GM18517 (cell line): ENCODE data around the gene UBE3D.
"Not testable (repeated sequence)": the region's sequence is repeated elsewhere in the genome, so short reads cannot be mapped to it uniquely, and the experiment has no call there.

Experiments used
- ATAC-seq: cut with Tn5 transposase; IDR thresholded peaks from one replicate; pipeline ENCODE4 v1.9.1; 2021; ENCODE audit warnings: mild to moderate bottlenecking, moderate library complexity; ENCODE audit not compliant: unreplicated experiment

UBE3D gene

DNA sequence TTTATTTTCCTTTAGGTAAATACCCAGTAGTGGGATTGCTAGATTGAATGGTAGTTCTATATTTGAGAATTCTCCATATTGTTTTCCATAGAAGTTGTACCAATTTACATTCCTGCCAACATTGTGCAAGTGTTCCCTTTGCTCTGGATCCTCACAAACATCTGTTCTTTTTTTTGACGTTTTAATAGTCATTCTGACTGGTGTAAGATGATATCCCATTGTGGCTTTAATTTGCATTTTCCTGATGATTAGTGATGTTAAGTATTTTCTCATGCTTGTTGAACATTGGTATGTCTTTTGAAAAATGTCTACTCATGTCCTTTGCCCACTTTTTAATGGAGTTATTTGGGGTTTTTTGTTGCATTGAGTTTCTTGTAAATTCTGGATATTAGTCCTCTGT is 85.6 kb downstream of the UBE3D start:
- ATAC-seq = no peak

DNA sequence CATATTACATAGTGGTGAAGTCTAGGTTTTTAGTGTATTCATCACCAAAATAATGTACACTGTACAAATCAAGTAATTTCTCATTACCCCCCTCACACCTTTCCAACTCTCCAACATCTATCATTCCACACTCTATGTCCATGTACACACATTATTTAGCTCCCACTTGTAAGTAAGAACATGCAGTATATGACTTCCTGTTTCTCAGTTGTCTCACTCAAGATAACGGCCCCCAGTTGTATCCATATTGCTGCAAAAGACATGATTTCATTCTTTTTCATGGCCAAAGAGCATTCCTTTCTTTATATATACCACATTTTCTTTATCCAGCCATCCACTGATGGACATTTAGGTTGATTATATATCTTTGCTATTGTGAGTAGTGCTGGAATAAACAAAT is 86.0 kb downstream of the UBE3D start:
- no peak for ATAC-seq

DNA sequence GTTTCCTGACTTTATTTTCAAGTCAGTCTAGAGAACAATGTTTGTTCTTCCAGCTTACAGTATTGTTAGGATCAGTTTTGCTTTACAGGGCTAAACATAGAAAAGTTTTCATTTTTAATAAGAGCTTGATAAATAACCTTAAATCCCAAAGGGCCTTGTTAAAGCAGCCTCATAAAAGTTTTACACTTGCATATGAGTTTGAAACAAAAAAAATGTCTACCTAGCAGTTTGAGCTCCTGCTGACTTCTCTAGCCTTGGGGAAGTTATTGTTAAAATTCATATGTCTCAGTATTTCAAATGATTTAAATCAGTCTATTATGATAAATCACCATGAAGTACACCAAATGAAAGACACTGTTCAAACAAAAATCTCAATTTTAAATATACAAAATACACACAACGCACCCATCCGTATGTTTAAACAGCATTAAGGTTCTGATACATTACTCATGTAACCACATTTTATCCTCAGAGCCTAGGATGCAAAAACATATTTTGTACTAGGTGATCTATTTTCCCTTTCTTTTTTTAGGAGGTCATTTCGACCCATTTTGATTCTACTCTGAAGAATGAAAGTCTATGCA is 87.2 kb downstream of the UBE3D start:
- ATAC-seq = no peak

DNA sequence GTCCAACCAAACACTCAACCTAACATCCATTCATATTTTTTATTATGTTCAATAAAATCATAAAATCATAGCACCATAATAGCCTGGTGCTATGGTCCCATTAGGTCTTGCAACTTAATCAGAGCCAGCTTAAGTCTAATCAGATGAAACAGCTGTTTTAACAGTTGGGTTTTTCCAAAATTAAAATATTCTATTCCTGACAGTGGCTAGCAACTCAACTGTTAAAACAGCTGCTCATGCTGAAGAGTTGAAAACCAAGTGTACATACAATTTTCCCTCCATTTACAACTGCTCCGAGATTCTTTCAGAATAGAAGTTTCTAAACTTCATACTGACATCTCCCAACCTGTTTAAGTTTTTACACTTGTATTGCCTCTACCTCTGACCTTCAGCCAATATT is 89.5 kb downstream of the UBE3D start:
- ATAC-seq = no peak

DNA sequence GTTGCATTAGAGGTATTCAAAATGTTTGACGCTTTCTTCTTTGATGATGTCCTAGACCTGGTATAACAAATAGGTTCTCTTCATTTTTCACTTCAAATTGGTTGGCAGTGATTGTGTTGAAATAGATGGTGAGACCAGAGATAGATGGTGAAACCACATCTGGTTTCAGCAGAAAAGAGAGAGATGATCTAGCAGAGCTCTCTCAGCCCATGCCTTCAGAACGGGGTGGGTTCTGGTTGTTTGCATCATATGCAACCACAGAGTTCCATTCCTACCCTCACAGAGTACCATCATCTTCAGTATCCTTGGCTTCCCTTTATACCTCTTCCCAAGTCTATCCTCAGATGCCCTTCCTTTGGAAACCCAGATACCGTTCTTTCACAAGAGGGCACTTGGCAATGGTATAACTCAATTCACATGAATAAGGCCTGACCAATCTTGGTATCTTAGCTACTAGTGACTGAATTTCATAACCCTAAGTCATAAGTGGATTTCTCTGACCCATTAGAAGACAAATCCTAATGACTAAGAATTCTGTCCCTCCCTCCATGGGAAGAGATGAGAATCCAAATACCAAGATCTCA is 93.7 kb downstream of the UBE3D start:
- no peak for ATAC-seq

DNA sequence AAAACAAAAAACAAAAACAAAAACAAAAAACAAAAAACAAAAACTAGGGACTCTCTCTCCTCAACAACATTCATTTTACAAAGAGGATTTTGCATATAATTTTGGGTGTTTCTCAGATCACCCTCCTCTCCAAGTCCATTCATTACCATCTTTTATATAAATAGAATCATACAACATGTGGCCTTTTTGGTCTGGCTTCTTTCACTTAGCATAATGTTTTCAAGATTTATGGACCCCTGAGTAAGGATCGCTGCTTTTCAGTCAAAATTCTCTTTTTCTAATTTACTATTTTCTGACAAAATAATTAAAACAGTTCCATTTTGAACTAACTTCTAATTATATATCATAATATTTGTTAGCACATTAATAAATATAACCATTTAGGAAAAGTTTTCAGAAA is 94.8 kb downstream of the UBE3D start:
- no peak for ATAC-seq

DNA sequence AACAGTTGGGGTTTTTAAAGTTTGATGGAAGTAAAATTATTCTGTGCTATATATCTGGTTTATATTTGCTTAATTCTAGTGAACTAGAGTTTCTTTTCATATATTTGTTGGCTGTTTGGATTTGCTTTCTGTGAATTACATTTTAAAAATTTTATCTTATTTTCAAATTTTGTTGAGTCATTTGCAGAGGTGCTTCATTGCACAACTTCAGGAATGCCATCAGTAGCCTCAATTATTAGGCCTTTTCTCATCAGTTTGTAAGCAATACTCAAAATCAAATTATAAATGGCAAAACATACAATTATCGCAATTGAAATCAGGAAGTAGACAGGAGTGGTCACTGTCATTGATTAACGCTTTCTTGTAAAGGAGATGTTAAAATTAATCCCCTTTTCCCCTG is 96.9 kb downstream of the UBE3D start:
- ATAC-seq = no peak

DNA sequence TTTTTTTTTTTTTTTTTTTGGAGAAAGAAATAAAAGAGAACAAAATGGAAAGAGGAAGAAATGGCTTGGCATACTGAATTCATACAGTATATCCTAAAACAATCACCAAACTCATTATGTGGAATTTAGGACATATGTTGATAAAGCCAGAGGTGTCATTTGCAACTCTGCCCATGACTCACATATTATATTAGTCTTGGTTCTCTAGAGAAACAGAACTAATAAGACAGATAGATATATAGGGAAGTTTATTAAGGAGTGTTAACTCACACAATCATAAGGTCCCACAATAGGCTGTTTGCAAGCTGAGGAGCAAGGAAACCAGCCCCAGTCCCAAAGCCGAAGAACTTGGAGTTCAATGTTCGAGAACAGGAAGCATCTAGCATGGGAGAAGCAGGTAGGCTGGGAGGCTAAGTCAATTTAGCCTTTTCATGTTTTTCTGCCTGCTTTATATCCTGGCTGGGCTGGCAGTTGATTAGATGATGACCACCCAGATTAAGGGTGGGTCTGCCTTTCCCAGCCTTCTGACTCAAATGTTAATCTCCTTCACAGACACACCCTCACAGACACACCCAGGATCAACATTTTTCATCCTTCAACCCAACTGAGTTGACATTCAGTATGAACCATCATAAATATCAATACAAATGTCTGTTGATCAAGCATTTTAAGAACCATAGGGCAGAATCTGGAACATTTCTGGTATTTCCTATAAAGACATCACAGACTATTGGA is 102.3 kb downstream of the UBE3D start:
- no peak for ATAC-seq

DNA sequence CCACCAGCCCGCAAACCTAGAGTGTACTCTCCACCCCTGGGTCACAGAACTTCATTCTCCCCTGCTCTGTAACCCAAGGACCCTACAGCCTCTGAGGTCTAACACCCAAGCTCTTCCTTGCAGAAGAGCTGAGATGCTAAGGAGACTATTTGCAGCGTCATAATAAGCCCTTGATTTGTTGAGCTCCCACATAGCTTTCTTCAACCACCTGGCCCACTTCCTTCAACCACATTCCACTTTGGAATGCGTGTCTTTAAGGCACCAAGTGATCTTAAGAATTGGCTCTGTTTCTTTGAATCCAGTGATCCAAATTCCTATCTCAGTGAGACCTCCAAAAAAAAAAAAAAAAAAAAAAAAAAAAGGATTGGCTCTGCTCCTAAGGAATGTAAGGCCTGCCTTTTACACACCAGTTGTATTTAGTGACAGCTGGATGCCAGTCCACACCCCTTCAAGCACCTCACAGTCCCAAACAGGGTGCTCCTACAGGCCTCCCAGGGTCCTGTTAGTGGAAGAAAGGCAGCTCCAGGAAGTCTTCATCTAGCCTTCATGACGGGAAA is 106.2 kb downstream of the UBE3D start:
- no peak for ATAC-seq

DNA sequence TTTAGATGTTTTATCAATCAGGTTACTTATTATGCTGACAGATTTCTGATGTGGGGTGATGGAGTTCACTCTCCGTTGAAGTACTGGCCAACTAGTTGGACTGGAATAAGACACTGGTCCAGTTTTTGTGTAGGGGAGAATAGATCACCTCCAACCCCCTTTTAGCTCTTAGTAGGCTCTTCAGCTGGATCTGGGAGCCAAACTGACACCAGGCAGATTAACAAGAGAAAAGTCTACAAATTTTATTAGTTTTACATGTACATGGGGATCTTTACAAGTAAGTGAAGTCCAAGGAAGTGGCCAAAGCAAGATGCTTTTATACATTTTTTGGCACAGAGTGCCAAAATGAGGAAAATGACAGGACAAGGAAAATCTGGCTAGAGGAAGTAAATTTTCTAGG is 107.1 kb downstream of the UBE3D start:
- no peak for ATAC-seq

DNA sequence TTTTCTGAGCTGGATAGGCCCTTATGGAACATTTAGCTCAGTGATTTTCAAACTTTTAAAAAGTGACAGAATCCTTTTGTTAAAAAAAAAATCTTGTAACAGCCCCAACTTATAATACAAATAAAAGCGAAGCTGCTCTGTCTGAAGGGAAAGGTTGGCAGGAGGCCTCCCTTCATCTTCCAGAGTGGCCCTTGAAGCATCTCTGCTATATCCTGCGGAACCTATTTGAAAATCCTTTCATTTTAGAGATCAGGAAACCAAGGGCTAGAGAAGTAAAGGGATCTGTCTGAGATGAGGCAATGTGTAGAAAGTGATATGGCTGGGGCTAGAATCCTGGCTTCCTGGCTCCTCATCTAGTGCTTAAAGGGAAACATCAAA is 107.8 kb downstream of the UBE3D start:
- ATAC-seq = no peak

DNA sequence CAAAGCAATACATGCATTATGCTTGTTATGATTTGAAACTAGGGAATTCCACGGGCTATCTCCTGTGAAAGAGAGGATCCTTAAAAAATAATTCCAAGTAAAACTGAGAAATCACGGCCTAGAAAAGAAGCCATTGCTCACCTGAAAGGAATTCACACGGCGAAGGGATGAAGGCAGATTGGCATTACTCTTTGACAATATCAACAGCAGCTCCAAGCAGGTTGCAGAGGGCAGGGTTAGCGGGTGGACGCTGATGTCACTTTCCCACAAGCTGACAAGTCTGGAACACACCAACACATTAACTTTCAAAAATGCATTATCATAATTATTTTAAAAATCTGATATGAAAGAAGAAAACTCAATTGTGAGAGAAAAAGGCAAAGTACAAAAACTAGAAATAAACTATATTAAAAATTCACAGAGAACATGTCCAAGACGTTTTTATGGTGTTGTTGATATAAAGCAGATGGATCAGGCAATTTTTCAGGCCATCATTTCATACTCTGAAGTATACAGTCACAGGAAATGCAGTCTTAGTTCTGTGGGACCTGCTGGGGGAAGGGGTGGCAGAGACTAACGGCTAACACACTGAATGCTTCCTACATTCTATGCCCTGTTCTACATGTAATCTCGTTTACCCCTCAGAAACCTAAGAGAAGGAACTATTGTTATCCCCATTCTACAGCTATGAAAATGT is 108.3 kb downstream of the UBE3D start:
- ATAC-seq = no peak

DNA sequence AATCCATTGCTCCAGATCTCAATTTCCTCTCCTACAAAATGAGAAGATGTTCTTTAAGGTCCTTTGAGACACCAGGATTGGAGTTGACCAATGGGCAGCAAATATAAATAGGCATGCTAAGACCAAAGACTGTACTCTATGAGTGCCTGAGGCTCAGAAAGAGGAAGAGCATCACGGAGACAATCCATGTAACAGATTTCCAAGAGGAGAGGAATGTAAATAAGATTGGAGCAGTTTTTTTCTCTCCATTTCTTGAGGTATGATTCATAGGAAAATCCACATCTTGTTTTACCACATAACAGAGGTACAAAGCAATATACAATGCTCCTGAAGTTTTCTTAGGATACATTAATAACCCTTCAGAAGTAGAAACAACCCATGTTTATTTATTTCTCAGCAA is 109.8 kb downstream of the UBE3D start:
- ATAC-seq = no peak

DNA sequence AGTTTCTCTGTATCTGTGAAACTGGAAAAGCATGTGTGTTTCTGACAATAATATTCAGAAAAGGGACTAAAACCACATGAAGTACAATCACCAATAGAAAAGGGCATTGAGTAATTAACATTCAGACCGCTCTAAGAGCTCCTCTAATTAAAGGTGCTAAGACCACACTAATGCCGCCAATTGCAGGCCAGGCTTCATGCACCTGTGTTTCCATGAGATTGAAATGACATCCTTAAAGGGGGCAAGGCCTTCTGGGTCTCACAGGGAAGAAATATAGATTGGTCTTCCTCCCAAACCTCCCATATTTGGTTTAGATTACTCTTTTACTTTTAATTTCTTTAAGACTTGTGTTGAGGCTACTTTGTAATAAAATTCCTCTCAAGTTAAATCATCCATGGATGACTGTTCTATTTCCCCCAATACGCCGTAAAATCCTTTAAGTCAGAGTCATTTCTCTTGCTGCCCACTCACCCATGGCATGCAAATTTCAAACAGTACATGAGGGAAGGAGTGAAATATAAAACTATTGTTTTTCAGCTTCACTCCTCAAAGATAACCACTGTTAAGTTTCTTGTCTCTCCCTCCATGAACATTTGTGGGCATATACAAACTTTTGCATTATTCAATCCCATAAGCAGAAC is 110.6 kb downstream of the UBE3D start:
- peak; percentile 74 for ATAC-seq

DNA sequence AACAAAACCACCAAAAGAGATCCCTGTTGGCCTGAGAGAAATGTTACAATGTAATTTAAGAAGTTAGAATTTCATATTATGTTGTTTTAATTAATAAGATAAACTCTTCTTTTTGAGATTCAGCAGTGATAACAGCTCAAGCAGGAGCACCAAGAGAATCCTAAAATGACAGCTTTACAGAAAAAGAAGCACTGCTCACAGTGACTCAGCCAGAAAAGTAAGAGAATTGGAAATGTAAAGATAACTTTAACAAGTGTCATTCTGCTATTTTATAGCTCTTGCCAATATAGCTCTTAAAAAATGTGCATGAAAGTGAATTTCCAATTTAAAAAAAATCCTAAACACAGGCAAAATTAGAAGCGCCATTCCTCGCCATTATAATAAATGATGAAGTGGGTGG is 111.3 kb downstream of the UBE3D start:
- ATAC-seq = no peak

DNA sequence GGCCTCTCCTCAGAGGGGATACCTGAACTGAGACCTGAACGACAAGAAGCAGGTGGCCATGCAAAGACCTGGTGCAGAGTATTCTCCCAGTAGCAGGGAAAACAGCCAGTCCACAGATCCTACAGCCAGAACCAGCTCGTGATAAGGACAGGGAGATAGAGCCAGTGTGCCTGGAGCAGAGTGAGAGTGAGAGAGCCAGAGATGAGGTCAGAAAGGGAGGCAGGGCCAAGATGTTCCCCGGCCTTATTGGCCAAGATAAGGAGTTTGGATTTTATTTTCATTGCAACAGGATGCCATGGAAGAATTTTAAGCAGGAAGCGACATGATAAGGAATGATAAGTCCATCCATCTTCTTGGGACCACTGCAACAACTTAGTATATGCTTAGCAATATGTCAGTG is 111.8 kb downstream of the UBE3D start:
- ATAC-seq = no peak

DNA sequence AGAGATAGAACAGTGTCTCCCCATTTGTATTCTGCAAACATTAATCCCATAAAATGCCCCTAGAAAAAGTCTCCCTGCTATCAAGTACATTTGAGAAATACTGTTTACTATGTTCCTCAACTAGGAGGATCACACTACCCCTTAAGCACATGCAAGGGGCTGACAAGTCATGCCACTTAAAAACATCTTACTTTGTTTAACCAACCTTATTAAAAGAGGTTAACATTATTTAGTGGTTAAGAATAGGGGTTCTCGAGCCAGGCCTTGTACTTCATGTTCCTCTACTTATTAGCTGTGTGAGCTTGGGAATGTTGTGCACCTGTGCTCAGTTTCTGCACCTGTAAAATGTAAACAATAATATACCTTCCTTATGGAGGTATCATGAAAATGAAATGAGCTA is 113.7 kb downstream of the UBE3D start:
- no peak for ATAC-seq

DNA sequence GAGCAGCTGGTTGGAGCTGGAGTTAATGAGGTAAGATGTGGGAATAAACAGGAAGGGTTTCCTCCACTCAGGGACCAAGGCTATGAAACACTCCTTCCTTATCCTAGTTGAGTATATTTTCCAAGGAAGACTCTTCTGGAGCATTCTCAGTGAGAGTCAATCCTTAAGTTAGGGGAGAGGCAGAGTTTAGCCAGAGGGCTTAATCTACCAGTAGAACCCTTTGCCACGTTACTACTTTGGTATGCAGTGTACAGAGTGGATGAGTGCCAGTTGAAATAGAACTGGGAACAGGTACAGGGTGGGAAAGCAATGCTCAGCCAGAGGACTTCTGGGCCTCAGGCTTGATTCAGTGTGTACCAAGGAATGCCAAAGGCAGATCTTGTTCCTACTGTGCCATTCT is 114.3 kb downstream of the UBE3D start:
- ATAC-seq = no peak

DNA sequence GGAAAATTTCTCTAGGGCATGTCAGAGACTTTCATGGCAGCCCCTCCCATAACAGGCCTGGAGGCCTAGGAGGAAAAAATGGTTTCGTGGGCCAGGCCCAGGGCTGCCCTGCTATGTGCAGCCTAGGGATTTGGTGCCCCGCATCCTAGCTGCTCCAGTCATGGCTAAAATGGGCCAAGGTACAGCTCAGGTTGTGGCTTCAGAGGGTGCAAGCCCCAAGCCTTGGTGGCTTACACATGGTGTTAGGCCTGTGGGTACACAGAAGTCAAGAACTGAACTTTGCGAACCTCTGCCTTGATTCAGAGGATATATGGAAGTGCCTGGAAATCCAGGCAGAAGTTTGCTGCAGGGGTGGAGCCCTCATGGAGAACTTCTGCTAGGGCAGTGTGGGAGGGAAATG is 134.7 kb downstream of the UBE3D start:
- not testable (repeated sequence) for ATAC-seq

DNA sequence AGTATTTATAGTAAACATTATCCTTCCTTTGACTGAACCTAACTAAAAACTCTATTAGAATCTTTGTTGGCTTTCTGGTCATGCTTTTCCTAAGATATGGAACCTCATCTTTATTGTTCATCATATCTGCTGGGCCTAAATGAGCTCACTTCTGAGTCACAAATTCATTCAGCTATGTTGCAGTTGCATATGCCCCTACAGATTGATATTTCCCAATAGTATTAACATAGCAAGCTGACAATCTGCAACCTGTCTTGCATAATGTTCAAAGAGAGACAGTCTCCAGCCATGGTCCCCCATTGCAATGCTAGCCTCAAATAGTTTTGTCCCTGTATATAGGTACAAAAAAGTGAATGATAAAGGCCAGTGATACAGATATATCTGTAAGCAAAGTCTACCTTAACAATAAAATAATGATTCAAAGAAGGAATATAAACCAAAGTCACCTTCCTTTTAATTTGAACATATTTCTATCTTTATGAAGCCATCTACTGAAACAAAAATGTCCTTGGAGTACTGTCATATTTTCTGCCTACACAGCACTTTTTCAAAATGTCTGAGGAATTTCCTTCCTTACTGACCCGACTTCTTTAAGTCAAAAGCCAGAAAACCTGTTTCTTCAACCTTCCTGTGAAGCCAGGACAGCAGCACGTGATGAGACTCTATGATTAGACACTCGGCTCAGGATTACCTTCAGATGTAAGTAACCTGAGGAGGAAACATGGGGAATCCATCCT is 140.7 kb downstream of the UBE3D start:
- ATAC-seq = no peak

DNA sequence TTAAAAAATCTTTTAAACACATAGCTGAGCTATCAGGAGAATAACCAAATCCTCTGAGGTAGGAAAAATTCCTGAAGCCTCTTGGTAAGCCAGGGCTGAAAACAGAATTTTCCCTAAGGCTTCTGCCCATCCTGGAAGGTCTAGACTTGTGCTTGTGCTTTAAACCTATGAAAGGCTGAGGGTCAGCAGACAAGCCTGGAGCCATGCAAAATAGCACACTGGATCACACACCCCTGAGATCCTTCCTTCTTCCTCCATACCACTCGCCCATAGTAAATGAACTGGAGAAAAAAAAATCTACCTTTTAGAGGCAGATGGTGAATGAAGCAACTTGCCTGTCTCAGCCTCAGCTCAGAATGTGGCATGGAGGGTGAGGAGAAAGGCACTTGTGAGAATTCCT is 144.4 kb downstream of the UBE3D start:
- ATAC-seq = no peak
